Heart right ventricle (tissue), 16 donors: ENCODE data around the gene PCNX3. TPM values are rescaled to one million over a fixed set of nuclear protein-coding genes. Genes with fewer than 3 reads are reported as not detected.
A peak's percentile ranks its signal among the peaks of the same experiment; 100 is the strongest.

Source experiments
- ATAC-seq, 8 donors: fragments of 200-7000 bp; cut with Tn5 transposase; one replicate each; pipeline ENCODE4 v1.9.1; 2020; ENCODE audit warnings: mild to moderate bottlenecking in 8 of 8, moderate library complexity in 8 of 8, moderate number of reproducible peaks in 1 of 8
- DNase-seq, 2 donors: peaks; one replicate each; pipeline ENCODE4 v3.0.0-alpha.2; 2020
- H3K27ac ChIP-seq, 10 donors: fragments of 200-600 bp; sonication (generic) in 2 of 10; one replicate each; pipeline versions ENCODE4 v1.5.0 to v1.8.0; 2020 to 2022; ENCODE audit warnings: mild to moderate bottlenecking in 3 of 10
- H3K27me3 ChIP-seq, 7 donors: fragments of 200-600 bp; one replicate each; pipeline ENCODE4 v1.8.0; 2021 to 2022; ENCODE audit warnings: mild to moderate bottlenecking in 2 of 7
- H3K36me3 ChIP-seq, 9 donors: fragments of 200-600 bp; sonication (generic) in 1 of 9; one replicate each; pipeline versions ENCODE4 v1.5.0 to v1.8.0; 2020 to 2022; ENCODE audit warnings: mild to moderate bottlenecking in 2 of 9
- H3K4me1 ChIP-seq, 9 donors: fragments of 200-600 bp; sonication (generic) in 1 of 9; one replicate each; pipeline versions ENCODE4 v1.5.0 to v1.8.0; 2020 to 2022; ENCODE audit warnings: mild to moderate bottlenecking in 4 of 9
- H3K4me3 ChIP-seq, 10 donors: fragments of 200-600 bp; sonication (generic) in 2 of 10; one replicate each; pipeline versions ENCODE4 v1.5.0 to v1.8.0; 2020 to 2022; ENCODE audit warnings: mild to moderate bottlenecking in 7 of 10, moderate library complexity in 2 of 10
- H3K9me3 ChIP-seq, 11 donors: fragments of 200-600 bp in 10 of 11; sonication (generic) in 2 of 11; one replicate each; pipeline versions ENCODE4 v1.5.0 to v1.8.0; 2013 to 2022; ENCODE audit warnings: mild to moderate bottlenecking in 2 of 11, control low read depth in 1 of 11, moderate library complexity in 1 of 11
- WGBS, 2 donors: extraction: QIAGEN DNeasy Blood & Tissue Kit; methylation state at CpG; one replicate each; pipeline ENCODE4 v1.1.7; 2013; ENCODE audit warnings: inconsistent platforms in 1 of 2; 5-methylcytosine and 5-hydroxymethylcytosine counted together
- intact Hi-C, 10 donors: fragments of 100-400 bp; cut with DNase I; formaldehyde crosslinking; loops; one replicate each; pipeline versions ENCODE4 v1.11.1 to v1.14.2; 2022
- polyA plus RNA-seq, 2 donors: library from polyadenylated mRNA; stranded (reverse); fragments of 200-250 nt; gene quantifications; one replicate each; pipeline ENCODE4 v1.2.3, GENCODE V29; 2013
- total RNA-seq, 10 donors: library from RNA; stranded (reverse); fragmentation: NEBNext Ultra II Directional in 3 of 10; extraction: Animal tissue kit (Norgen Biotek cat#: 25700) in 3 of 10; gene quantifications; one replicate each; pipeline versions ENCODE4 v1.2.1 to v1.2.4, GENCODE V29; 2021 to 2023
- TF ChIP-seq, protein P1 (sequence below), 9 donors: fragments of 200-600 bp; sonication (generic) in 2 of 9; IDR thresholded peaks; one replicate each; pipeline versions ENCODE4 v1.5.0 to v1.8.0; 2021 to 2022; ENCODE audit warnings: antibody characterized with exemption in 9 of 9, mild to moderate bottlenecking in 5 of 9, moderate library complexity in 1 of 9
- donor health status: Arrhythmogenic right ventricular cardiomyopathy.
- donor health status: ischemic (EF 13 %, LVEDD 7.1; RV severe dilation, severe dysfunction).
- donor health status: healthy with polysubstance abuse.
- donor health status: DM: no; HTN: yes; CAD: no.
- donor health status: DM: no; HTN: no; CAD: no.
- donor health status: ischemic (EF 25% LVEDD 6.9; RV normal size, moderate dysfunction).
- donor health status: ischemic (EF 25% LVEDD 5.7; RV mildly dilated, moderate dysfunction).
- donor health status: healthy.
- donor health status: DM: yes; HTN: yes; CAD: no.
- donor health status: Ischemic cardiomyopathy.
- donor health status: ischemic (EF 35%, LVEDD 5.7; RV mildly dilated, moderate dysfunction).
- donor health status: nonischemic (EF 11% LVEDD 7.7; RV severe dilation, severe dysfunction).
- donor health status: DM: yes; HTN: yes; CAD: no.
- donor health status: PGD.
- donor health status: ischemic (EF 29% LVEDD 5.4; RV normal size, mild dysfunction).
- donor health status: nonischemic (EF 23%, LVEDD 6.1; RV moderate dilation, normal function).

PCNX3 gene
- total and polyA plus RNA-seq, 12 donors, result 9.4 to 16.9 (median 11.7) TPM

DNA sequence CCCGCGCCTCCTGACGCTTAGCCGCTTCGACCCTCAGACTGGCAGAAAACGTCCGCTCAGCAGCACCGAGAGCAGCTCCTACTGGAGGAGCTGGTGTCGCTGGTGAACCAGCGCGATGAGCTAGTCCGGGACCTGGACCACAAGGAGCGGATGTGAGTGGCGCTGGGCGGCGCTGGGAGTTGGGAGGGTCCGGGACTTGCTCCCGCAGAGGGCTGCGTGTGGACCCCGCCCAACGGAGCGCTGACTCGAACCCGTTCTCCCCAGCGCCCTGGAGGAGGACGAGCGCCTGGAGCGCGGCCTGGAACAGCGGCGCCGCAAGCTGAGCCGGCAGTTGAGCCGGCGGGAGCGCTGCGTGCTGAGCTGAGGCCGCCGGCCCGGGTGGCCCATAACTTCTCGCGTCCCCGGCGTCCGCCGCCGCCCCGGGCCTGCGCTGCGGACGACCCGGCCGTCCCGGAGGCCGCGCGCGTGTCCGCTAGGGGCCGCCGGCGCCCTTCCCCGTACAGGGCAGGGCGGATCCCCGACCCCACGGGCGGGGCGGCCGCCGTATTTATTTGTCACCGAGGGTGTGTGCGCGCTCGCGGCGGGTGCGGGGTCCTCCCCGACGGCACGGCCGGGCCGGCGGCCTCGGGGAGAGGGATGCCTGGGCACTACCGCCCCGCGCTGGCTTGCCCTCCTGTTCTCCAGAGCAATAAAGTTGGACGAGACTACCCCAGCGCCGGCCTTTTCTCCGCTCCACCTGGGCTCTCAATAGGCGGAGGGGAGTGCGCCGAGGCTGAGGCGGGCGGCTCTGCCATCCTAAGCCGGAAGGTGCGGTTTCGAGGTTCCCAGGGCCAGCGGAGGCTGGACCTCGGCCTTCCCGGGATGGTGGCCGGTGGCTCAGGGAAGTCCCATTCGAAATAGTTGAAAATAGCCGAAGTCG, 23.4 kb upstream of the PCNX3 start:
- WGBS, 2 donors, result 42 to 48% methylated on average over 89 to 106 of the region's 106 CpGs
- peaks cover 21 to 73% (median 47%) of the 10 kb centered on the region in 9 donors for H3K4me1 ChIP-seq

DNA sequence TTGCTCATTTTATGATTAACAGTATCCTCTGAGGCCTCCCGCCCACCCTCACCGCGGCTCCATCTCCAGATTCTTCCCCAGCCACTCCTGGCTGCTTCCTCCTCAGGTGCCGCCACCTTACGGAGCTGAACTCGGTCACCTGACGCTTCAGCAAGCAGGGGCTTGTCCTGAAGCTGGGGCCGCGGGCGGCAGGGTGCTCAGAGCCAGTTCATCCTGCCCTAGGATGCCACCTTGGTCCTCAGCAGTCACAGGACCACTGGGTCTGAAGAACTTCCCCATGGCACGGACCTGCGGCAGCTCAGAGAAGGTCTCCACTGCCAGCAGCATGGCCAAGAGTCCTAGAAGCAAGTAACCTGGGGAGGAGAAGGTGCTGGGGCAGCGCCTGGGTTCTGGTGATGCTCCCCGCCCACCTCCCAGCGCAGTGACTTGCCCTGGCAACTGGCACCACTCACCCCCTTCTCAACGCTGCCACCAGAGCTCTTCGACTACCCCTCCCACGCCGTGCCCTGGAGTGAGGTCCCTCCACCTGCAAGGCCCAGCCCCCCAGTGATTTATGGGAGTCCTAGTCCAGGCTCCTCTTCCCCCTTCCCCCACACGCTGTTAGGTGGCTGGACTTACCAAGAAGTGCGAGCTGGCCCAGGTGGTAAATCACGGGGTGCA, 22.6 kb upstream of the PCNX3 start:
- DNase-seq (no peak), ATAC-seq (no peak)
- TF ChIP-seq, protein P1, sequence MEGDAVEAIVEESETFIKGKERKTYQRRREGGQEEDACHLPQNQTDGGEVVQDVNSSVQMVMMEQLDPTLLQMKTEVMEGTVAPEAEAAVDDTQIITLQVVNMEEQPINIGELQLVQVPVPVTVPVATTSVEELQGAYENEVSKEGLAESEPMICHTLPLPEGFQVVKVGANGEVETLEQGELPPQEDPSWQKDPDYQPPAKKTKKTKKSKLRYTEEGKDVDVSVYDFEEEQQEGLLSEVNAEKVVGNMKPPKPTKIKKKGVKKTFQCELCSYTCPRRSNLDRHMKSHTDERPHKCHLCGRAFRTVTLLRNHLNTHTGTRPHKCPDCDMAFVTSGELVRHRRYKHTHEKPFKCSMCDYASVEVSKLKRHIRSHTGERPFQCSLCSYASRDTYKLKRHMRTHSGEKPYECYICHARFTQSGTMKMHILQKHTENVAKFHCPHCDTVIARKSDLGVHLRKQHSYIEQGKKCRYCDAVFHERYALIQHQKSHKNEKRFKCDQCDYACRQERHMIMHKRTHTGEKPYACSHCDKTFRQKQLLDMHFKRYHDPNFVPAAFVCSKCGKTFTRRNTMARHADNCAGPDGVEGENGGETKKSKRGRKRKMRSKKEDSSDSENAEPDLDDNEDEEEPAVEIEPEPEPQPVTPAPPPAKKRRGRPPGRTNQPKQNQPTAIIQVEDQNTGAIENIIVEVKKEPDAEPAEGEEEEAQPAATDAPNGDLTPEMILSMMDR (IDR thresholded peaks at IDR 0.05), result no peak
- intact Hi-C loops, result loop anchor here in 4 of 10 donors (2.0 to 5.0 kb wide), 2 partner anchors 51 to 52 kb away; no protein-coding TSS in a partner anchor
- Histone ChIP-seq H3K27me3 (no peaks in the 10 kb centered on the region), H3K27ac (peak overlapping the region in 4 of 10 donors; percentile 26 to 75 (median 68)), H3K9me3 (no peaks in the 10 kb centered on the region), H3K4me3 (peak overlapping the region in 1 of 10 donors; percentile 40), H3K4me1 (peaks cover 19 to 65% (median 39%) of the 10 kb centered on the region in 9 donors), H3K36me3 (peaks cover 0 to 63% (median 23%) of the 10 kb centered on the region in 9 donors)
- WGBS, 2 donors, result 85 to 90% methylated on average over 22 of the region's 22 CpGs

More for the DNA sequence above, 23.4 kb upstream of the PCNX3 start:
- Histone ChIP-seq H3K27ac (peak overlapping the region in 9 of 10 donors; percentile 44 to 78 (median 65)), H3K4me3 (peak overlapping the region in 9 of 10 donors; percentile 4 to 41 (median 31)), H3K9me3 (no peaks in the 10 kb centered on the region), H3K36me3 (peaks cover 0 to 60% (median 18%) of the 10 kb centered on the region in 9 donors), H3K27me3 (no peaks in the 10 kb centered on the region)
- ATAC-seq, result peak in 6 of 8 donors; percentile 10 to 36 (median 24)
- DNase-seq, result peak in 1 of 2 donors; percentile 55
- TF ChIP-seq, protein P1 (IDR thresholded peaks at IDR 0.05), result peak in 3 of 9 donors; percentile 14 to 40 (median 33)
- intact Hi-C loops, result loop anchor here in 4 of 10 donors (2.0 to 5.0 kb wide), 2 partner anchors 50 to 51 kb away; no protein-coding TSS in a partner anchor

DNA sequence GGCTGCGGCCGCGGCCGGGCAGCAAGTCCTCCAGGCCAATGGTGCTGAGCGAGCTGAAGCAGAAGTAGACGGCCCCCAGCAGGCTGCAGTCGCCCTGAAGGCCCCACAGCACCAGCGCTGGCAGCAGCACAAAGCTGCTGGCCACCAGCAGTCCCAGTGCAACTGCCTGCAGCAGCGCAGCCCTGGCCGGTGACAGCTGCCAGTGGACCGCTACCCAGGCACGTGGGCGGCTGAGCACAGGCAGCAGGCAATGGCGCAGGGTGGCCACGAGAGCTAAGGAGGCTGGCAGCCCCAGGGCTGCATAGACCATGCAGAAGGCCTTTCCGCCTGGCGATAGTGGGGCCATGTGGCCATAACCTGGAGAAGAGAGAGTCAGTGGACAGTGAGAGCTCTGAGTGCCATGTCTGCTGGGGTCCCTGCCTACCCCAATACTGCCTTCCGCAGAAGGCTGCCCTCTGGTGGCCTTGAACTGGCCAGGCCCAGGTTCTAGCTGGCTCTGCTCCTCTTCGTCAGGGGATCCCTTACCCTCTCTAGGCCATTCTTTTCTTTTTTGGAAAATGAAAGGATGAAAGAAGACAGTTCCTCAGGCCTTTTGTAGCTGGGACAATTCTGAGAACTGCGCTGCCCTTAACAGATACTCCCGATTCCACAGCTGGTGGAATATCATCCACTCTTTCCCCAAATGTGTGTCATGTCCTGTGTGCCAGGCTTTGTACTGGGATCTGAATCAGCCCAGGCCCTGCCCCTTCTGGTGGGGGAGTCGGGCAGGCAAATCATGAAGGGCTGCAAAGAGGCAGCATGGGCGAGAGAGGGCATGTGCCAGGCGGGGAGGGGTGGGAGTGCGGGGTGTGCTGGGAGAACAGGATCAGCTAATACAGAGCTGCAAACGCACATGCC, 21.8 kb upstream of the PCNX3 start:
- TF ChIP-seq, protein P1 (IDR thresholded peaks at IDR 0.05), result peak; percentile 49 to 80 (median 70)
- peak in 7 of 8 donors; percentile 28 to 50 (median 43) for ATAC-seq
- Histone ChIP-seq H3K4me1 (peaks cover 11 to 57% (median 31%) of the 10 kb centered on the region in 9 donors), H3K27ac (peak overlapping the region in 3 of 10 donors; percentile 19 to 39 (median 26)), H3K9me3 (no peaks in the 10 kb centered on the region), H3K4me3 (no peak overlapping the region), H3K36me3 (peaks cover 0 to 71% (median 31%) of the 10 kb centered on the region in 9 donors), H3K27me3 (no peaks in the 10 kb centered on the region)
- 76 to 83% methylated on average over 26 of the region's 26 CpGs for WGBS, 2 donors
- intact Hi-C loops, result loop anchor here in 4 of 10 donors (2.0 to 5.0 kb wide), 2 partner anchors 51 to 53 kb away; no protein-coding TSS in a partner anchor
- DNase-seq, result peak in 1 of 2 donors; percentile 50
